HepG2 (cell line): ENCODE measurements around the gene FUZ.

Source experiments
- AFF4 ChIP-seq: sonication (generic); formaldehyde crosslinking; IDR thresholded peaks from 2 replicates; pipeline ENCODE4 v1.4.0; 2020; ENCODE audit warnings: missing genetic modification reagents
- ASH2L ChIP-seq: fragments of 300-600, 200-600 bp; sonication (generic); IDR thresholded peaks from 2 replicates; pipeline ENCODE4 v1.7.0; 2017; ENCODE audit warnings: low read depth, mild to moderate bottlenecking, moderate library complexity, mixed read lengths, low read length; ENCODE audit not compliant: insufficient read length
- ATF2 ChIP-seq: sonication (generic); formaldehyde crosslinking; IDR thresholded peaks from 2 replicates; pipeline ENCODE4 v1.4.0; 2020; ENCODE audit warnings: missing genetic modification reagents
- CTCF ChIP-seq: sonication (generic); formaldehyde crosslinking; IDR thresholded peaks from 2 replicates; pipeline ENCODE4 v1.5.0; 2020; ENCODE audit warnings: mild to moderate bottlenecking, missing genetic modification reagents, moderate library complexity
- PLSCR1 ChIP-seq: sonication (generic); formaldehyde crosslinking; IDR thresholded peaks from 2 replicates; pipeline ENCODE4 v1.5.0; 2020; ENCODE audit warnings: missing genetic modification reagents, mild to moderate bottlenecking, borderline replicate concordance
- PTBP1 ChIP-seq: fragments of 200-400 bp; formaldehyde crosslinking; IDR thresholded peaks from 2 replicates; pipeline ENCODE4 v1.6.1; 2018; ENCODE audit warnings: low read length, low read depth; ENCODE audit not compliant: poor library complexity, severe bottlenecking
- SALL2 ChIP-seq: sonication (generic); formaldehyde crosslinking; IDR thresholded peaks from 2 replicates; pipeline ENCODE4 v1.8.1; 2023; ENCODE audit warnings: mild to moderate bottlenecking, missing genetic modification reagents, inconsistent platforms
- TBX3 ChIP-seq: fragments of 450-650 bp; IDR thresholded peaks from 2 replicates; pipeline ENCODE4 v1.6.1; 2017; ENCODE audit warnings: antibody characterized with exemption, mild to moderate bottlenecking, inconsistent platforms, borderline replicate concordance
- ZNF512 ChIP-seq: sonication (generic); formaldehyde crosslinking; IDR thresholded peaks from 2 replicates; pipeline ENCODE4 v1.4.0; 2020; ENCODE audit warnings: mild to moderate bottlenecking, missing genetic modification reagents
- ZNF792 ChIP-seq: IDR thresholded peaks from 2 replicates; pipeline ENCODE4 v1.6.1; 2016

- no peak for TF ChIP-seq SALL2 (CRISPR knock-in tag)
- TF ChIP-seq PTBP1: no peak
- TF ChIP-seq ASH2L: no peak
- no peak for TF ChIP-seq ATF2 (CRISPR knock-in tag)
- no peak for TF ChIP-seq CTCF (CRISPR knock-in tag)
- TF ChIP-seq ZNF792 (CRISPR knock-in tag): no peak
- no peak for TF ChIP-seq TBX3
- no peak for TF ChIP-seq AFF4 (CRISPR knock-in tag)
- no peak for TF ChIP-seq ZNF512 (CRISPR knock-in tag)
- no peak for TF ChIP-seq PLSCR1 (CRISPR knock-in tag)
These were observed 42.2 kb upstream of the FUZ start for GRCh38 chr19:49855277-49855675.
